Measurements from ENCODE around the gene GMDS.

DNA sequence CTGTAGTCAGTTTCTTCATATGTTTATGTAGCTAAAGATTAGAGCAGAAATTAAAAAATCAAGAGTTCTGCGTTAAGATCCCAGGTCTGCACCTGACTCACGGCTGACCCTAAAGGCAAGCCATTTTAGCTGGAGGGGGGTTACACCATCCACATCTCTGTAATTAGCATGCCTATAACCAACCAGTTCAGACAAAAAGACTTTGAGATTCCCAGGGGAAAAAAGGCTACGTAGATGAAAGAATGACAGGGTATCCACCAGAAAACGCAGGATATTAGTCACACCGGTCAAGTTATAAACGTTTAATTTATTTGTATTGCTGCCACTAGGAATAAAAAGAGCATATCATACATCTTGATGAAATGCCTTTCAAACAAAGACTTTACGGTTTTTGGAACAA is 336.6 kb downstream of the GMDS start:
- TF ChIP-seq ZBTB1 (CRISPR knock-in tag; IDR thresholded peaks at IDR 0.05; ENCODE audit: borderline replicate concordance) (no peak), TBP (CRISPR knock-in tag; IDR thresholded peaks at IDR 0.05) (no peak)
- TF ChIP-seq, protein P1, sequence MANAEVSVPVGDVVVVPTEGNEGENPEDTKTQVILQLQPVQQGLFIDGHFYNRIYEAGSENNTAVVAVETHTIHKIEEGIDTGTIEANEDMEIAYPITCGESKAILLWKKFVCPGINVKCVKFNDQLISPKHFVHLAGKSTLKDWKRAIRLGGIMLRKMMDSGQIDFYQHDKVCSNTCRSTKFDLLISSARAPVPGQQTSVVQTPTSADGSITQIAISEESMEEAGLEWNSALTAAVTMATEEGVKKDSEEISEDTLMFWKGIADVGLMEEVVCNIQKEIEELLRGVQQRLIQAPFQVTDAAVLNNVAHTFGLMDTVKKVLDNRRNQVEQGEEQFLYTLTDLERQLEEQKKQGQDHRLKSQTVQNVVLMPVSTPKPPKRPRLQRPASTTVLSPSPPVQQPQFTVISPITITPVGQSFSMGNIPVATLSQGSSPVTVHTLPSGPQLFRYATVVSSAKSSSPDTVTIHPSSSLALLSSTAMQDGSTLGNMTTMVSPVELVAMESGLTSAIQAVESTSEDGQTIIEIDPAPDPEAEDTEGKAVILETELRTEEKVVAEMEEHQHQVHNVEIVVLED (CRISPR knock-in tag; IDR thresholded peaks at IDR 0.05; ENCODE audit: borderline replicate concordance) = no peak
- TF ChIP-seq, protein P2, sequence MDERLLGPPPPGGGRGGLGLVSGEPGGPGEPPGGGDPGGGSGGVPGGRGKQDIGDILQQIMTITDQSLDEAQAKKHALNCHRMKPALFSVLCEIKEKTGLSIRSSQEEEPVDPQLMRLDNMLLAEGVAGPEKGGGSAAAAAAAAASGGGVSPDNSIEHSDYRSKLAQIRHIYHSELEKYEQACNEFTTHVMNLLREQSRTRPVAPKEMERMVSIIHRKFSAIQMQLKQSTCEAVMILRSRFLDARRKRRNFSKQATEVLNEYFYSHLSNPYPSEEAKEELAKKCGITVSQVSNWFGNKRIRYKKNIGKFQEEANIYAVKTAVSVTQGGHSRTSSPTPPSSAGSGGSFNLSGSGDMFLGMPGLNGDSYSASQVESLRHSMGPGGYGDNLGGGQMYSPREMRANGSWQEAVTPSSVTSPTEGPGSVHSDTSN (CRISPR knock-in tag; IDR thresholded peaks at IDR 0.05) = no peak
